Measurements from ENCODE around the gene RP2.

RP2 gene

DNA sequence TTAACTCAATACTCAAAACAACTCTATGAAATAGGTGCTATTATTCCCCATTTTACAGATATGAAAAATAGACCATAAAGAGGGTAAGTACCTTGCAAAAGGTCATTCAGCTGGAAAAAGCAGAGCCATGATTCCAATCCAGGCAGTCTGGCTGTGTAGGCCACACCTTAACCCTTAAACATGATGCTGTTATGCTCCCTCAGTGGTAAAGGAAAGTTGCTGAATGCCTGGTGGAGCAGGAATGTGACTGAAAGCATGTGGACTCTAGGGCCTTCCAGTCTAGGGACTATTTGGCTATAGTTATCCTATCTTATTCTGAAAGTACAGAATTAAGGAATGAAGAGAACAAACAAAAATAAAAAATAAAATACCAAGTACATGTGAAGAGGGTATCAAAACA, 19.6 kb downstream of the RP2 start:
- TF ChIP-seq, protein P1, sequence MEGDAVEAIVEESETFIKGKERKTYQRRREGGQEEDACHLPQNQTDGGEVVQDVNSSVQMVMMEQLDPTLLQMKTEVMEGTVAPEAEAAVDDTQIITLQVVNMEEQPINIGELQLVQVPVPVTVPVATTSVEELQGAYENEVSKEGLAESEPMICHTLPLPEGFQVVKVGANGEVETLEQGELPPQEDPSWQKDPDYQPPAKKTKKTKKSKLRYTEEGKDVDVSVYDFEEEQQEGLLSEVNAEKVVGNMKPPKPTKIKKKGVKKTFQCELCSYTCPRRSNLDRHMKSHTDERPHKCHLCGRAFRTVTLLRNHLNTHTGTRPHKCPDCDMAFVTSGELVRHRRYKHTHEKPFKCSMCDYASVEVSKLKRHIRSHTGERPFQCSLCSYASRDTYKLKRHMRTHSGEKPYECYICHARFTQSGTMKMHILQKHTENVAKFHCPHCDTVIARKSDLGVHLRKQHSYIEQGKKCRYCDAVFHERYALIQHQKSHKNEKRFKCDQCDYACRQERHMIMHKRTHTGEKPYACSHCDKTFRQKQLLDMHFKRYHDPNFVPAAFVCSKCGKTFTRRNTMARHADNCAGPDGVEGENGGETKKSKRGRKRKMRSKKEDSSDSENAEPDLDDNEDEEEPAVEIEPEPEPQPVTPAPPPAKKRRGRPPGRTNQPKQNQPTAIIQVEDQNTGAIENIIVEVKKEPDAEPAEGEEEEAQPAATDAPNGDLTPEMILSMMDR (IDR thresholded peaks at IDR 0.05; ENCODE audit: poor library complexity, severe bottlenecking) = no peak
- Histone ChIP-seq H3K27me3 (ENCODE audit: insufficient read depth, poor library complexity, severe bottlenecking) (no peaks in the 10 kb centered on the region), H3K36me3 (ENCODE audit: low read depth) (no peaks in the 10 kb centered on the region), H3K27ac (ENCODE audit: poor library complexity, severe bottlenecking) (no peak overlapping the region), H3K9me3 (ENCODE audit: severe bottlenecking) (no peaks in the 10 kb centered on the region), H3K4me1 (ENCODE audit: insufficient read depth, poor library complexity, severe bottlenecking) (no peaks in the 10 kb centered on the region), H3K4me3 (ENCODE audit: severe bottlenecking) (no peak overlapping the region)
- ATAC-seq (ENCODE audit: low read depth) = no peak
- DNase-seq (ENCODE audit: low spot score) = no peak

DNA sequence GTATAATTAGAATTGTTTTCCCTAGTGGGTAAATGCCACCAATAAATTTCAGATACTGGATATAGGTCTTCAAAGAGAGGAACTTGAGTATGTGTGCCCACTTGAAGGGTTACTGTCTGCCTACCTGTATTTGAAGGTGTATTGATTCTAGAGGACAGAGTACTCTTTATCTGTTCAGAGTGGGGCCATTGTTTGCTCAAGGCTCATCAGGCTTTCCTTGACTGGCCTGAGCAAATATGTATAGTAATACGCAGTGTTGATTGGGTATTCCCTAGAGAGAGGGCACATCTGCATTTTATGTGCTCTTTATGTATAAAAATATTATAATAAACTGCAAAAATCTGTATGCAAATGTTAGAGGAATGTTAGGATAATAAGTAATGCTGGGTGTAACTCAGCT, 23.7 kb downstream of the RP2 start:
- no peak overlapping the region for H3K27ac ChIP-seq (ENCODE audit: poor library complexity, severe bottlenecking)

DNA sequence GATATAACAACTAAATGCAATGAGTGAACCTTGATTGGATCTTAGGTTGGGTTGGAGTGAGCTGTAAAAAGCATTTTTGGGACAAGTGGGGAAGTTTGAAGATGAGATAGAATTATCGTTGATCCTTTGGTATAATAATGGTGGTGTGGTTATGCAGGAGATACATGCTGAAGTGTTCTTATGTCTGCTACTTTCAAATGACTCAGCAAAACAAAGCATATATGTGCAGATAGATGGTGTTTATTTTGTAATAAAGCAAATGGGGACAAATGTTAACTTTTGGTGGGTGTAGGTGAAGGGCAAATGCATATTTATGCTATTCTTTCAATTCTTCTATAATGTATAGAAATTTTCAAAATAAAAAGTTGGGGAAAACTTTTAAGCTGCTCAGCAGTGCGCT, 26.2 kb downstream of the RP2 start:
- H3K36me3 ChIP-seq (ENCODE audit: low read depth) = no peaks in the 10 kb centered on the region
- no peaks in the 10 kb centered on the region for H3K27me3 ChIP-seq (ENCODE audit: insufficient read depth, poor library complexity, severe bottlenecking)
- no peak for ATAC-seq (ENCODE audit: low read depth)
- H3K27ac ChIP-seq (ENCODE audit: poor library complexity, severe bottlenecking) = no peak overlapping the region
- H3K4me1 ChIP-seq (ENCODE audit: insufficient read depth, poor library complexity, severe bottlenecking) = peaks cover 6% of the 10 kb centered on the region
- DNase-seq (ENCODE audit: low spot score) = no peak
- TF ChIP-seq, protein P1 (IDR thresholded peaks at IDR 0.05; ENCODE audit: poor library complexity, severe bottlenecking) = no peak
- no peaks in the 10 kb centered on the region for H3K9me3 ChIP-seq (ENCODE audit: severe bottlenecking)
- H3K4me3 ChIP-seq (ENCODE audit: severe bottlenecking) = no peak overlapping the region

More for the DNA sequence above, 23.7 kb downstream of the RP2 start:
- TF ChIP-seq, protein P1 (IDR thresholded peaks at IDR 0.05; ENCODE audit: poor library complexity, severe bottlenecking) = no peak
- Histone ChIP-seq H3K4me1 (ENCODE audit: insufficient read depth, poor library complexity, severe bottlenecking) (peaks cover 4% of the 10 kb centered on the region), H3K36me3 (ENCODE audit: low read depth) (no peaks in the 10 kb centered on the region), H3K9me3 (ENCODE audit: severe bottlenecking) (no peaks in the 10 kb centered on the region), H3K27me3 (ENCODE audit: insufficient read depth, poor library complexity, severe bottlenecking) (no peaks in the 10 kb centered on the region), H3K4me3 (ENCODE audit: severe bottlenecking) (no peak overlapping the region)
- ATAC-seq (ENCODE audit: low read depth) (no peak), DNase-seq (ENCODE audit: low spot score) (no peak)

DNA sequence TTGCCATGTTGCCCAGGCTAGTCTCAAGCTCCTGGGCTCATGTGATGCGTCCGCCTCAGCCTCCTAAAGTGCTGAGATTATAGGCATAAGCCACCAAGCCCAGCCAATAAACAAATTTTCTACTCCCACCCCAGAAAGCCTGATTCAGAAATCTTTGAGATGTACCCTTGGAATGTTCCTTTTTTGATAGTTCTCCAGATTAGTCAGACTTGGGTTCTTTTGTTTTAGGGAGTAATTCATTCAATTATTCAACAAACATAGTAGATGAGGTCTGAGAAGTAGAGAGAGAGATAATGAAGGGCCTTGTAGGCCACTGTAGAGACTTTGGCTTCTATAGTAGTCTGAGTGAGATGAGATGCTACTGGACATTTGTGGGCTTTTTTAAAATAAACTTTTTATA, 27.8 kb downstream of the RP2 start:
- H3K27me3 ChIP-seq (ENCODE audit: insufficient read depth, poor library complexity, severe bottlenecking) = no peaks in the 10 kb centered on the region
- ATAC-seq (ENCODE audit: low read depth) (no peak), DNase-seq (ENCODE audit: low spot score) (no peak)
- TF ChIP-seq, protein P1 (IDR thresholded peaks at IDR 0.05; ENCODE audit: poor library complexity, severe bottlenecking) = no peak
- H3K9me3 ChIP-seq (ENCODE audit: severe bottlenecking) = no peaks in the 10 kb centered on the region
- no peaks in the 10 kb centered on the region for H3K36me3 ChIP-seq (ENCODE audit: low read depth)
- H3K4me1 ChIP-seq (ENCODE audit: insufficient read depth, poor library complexity, severe bottlenecking) = peaks cover 6% of the 10 kb centered on the region
- H3K4me3 ChIP-seq (ENCODE audit: severe bottlenecking) = no peak overlapping the region
- H3K27ac ChIP-seq (ENCODE audit: poor library complexity, severe bottlenecking) = peak overlapping the region; percentile 45

DNA sequence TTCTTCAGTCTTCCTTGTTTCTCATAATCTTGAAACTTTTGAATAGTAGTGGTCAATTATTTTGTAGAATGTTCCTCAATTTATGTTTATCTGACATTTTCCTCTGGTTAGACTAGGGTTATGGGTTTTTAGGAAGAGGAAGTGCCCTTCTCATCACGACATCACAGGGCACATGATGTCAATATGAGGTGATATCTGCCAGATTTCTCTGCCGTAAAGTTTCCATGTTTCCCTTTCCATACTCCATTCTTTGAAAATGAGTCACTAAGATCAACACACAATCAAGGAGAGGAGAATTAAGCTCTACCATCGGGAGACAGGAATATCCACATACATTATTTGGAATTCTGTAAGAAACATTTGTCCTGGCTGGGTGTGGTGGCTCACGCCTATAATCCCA, 28.4 kb downstream of the RP2 start:
- no peak overlapping the region for H3K4me3 ChIP-seq (ENCODE audit: severe bottlenecking)
- TF ChIP-seq, protein P1 (IDR thresholded peaks at IDR 0.05; ENCODE audit: poor library complexity, severe bottlenecking) = no peak
- ATAC-seq (ENCODE audit: low read depth) (peak; percentile 50; the same call in 1 of the 3 replicates), DNase-seq (ENCODE audit: low spot score) (no peak)
- H3K36me3 ChIP-seq (ENCODE audit: low read depth) = no peaks in the 10 kb centered on the region
- H3K4me1 ChIP-seq (ENCODE audit: insufficient read depth, poor library complexity, severe bottlenecking) = peaks cover 6% of the 10 kb centered on the region
- H3K27me3 ChIP-seq (ENCODE audit: insufficient read depth, poor library complexity, severe bottlenecking) = no peaks in the 10 kb centered on the region
- H3K9me3 ChIP-seq (ENCODE audit: severe bottlenecking) = no peaks in the 10 kb centered on the region
- H3K27ac ChIP-seq (ENCODE audit: poor library complexity, severe bottlenecking) = peak overlapping the region; percentile 45
